WTC11 (cell line): ENCODE measurements around the gene RAB5IF. TPM values are rescaled to one million over a fixed set of nuclear protein-coding genes. Genes with fewer than 3 reads are reported as not detected.
A peak's percentile ranks its signal among the peaks of the same experiment; 100 is the strongest.

ENCODE experiments used
- ATAC-seq: fragments of 200-7000 bp; cut with Tn5 transposase; 2 replicates; pipeline ENCODE4 v1.10.0; 2021; ENCODE audit warnings: mild to moderate bottlenecking, moderate library complexity
- CTCF ChIA-PET: fragments of 300-600 bp; sonication (Branson Sonifier 250); formaldehyde crosslinking; loops from one replicate; lab custom pipeline; 2021; ENCODE audit warnings: antibody characterized with exemption; lab: Charles Lee
- POLR2A ChIA-PET: fragments of 350-600 bp; sonication (Branson Sonifier 250); formaldehyde crosslinking; loops from one replicate; lab custom pipeline; 2021; ENCODE audit warnings: antibody characterized with exemption; lab: Charles Lee
- DNase-seq: peaks from one replicate; pipeline ENCODE4 v3.0.0; 2021; ENCODE audit warnings: low spot score
- H3K27ac Mint-ChIP-seq: 2 replicates; pipeline ENCODE4 v1.8.0; 2021; ENCODE audit warnings: mixed read lengths
- H3K27me3 Mint-ChIP-seq: 2 replicates; pipeline ENCODE4 v1.8.0; 2021; ENCODE audit warnings: low read depth, mild to moderate bottlenecking, moderate library complexity, mixed read lengths
- H3K36me3 Mint-ChIP-seq: 2 replicates; pipeline ENCODE4 v1.8.0; 2021; ENCODE audit warnings: mixed read lengths
- H3K4me1 Mint-ChIP-seq: 2 replicates; pipeline ENCODE4 v1.8.0; 2022; ENCODE audit warnings: mixed read lengths
- H3K4me3 Mint-ChIP-seq: 2 replicates; pipeline ENCODE4 v1.8.0; 2021; ENCODE audit warnings: mild to moderate bottlenecking, moderate library complexity, mixed read lengths
- H3K9me3 Mint-ChIP-seq: 2 replicates; pipeline ENCODE4 v1.8.0; 2021; ENCODE audit warnings: mixed read lengths
- ATF1 ChIP-seq: sonication (generic); formaldehyde crosslinking; IDR thresholded peaks from 2 replicates; pipeline ENCODE4 v1.8.1; 2023; ENCODE audit warnings: mild to moderate bottlenecking, moderate library complexity, missing genetic modification reagents
- CREB1 ChIP-seq: sonication (generic); formaldehyde crosslinking; IDR thresholded peaks from 2 replicates; pipeline ENCODE4 v1.8.0; 2023; ENCODE audit warnings: mild to moderate bottlenecking, missing genetic modification reagents
- GRHL2 ChIP-seq: fragments of 250-450 bp; sonication (Bioruptor Pico); IDR thresholded peaks from 2 replicates; pipeline ENCODE4 v1.8.0; 2022; ENCODE audit warnings: mild to moderate bottlenecking, moderate library complexity; ENCODE audit not compliant: insufficient replicate concordance, severe bottlenecking
- HMGXB4 ChIP-seq: sonication (generic); formaldehyde crosslinking; IDR thresholded peaks from 2 replicates; pipeline ENCODE4 v1.8.1; 2023; ENCODE audit warnings: mild to moderate bottlenecking, moderate library complexity, missing genetic modification reagents
- IRF1 ChIP-seq: sonication (generic); formaldehyde crosslinking; IDR thresholded peaks from 2 replicates; pipeline ENCODE4 v1.8.0; 2023; ENCODE audit warnings: missing genetic modification reagents
- MAX ChIP-seq: sonication (generic); formaldehyde crosslinking; IDR thresholded peaks from 2 replicates; pipeline ENCODE4 v1.8.0; 2022; ENCODE audit warnings: mild to moderate bottlenecking, missing genetic modification reagents
- MLX ChIP-seq: sonication (generic); formaldehyde crosslinking; IDR thresholded peaks from 2 replicates; pipeline ENCODE4 v1.8.1; 2023; ENCODE audit warnings: mild to moderate bottlenecking, missing genetic modification reagents, moderate library complexity
- NR1H2 ChIP-seq: sonication (generic); formaldehyde crosslinking; IDR thresholded peaks from 2 replicates; pipeline ENCODE4 v1.9.0; 2021; ENCODE audit warnings: mild to moderate bottlenecking, moderate library complexity, missing genetic modification reagents
- NR2C2 ChIP-seq: sonication (generic); formaldehyde crosslinking; IDR thresholded peaks from 2 replicates; pipeline ENCODE4 v1.8.0; 2022; ENCODE audit warnings: mild to moderate bottlenecking, missing genetic modification reagents
- OVOL2 ChIP-seq: fragments of 250-450 bp; sonication (Bioruptor Pico); IDR thresholded peaks from 2 replicates; pipeline ENCODE4 v1.9.0; 2021; ENCODE audit warnings: mild to moderate bottlenecking, borderline replicate concordance
- RELA ChIP-seq: sonication (generic); formaldehyde crosslinking; IDR thresholded peaks from 2 replicates; pipeline ENCODE4 v1.8.1; 2022; ENCODE audit warnings: missing genetic modification reagents, mild to moderate bottlenecking, borderline replicate concordance
- RORB ChIP-seq: fragments of 250-450 bp; sonication (Bioruptor Pico); IDR thresholded peaks from 2 replicates; pipeline ENCODE4 v1.9.0; 2021; ENCODE audit warnings: mild to moderate bottlenecking
- SMAD3 ChIP-seq: sonication (generic); formaldehyde crosslinking; IDR thresholded peaks from 2 replicates; pipeline ENCODE4 v1.8.0; 2022; ENCODE audit warnings: missing genetic modification reagents, mild to moderate bottlenecking, borderline replicate concordance
- TEAD4 ChIP-seq: sonication (generic); formaldehyde crosslinking; IDR thresholded peaks from 2 replicates; pipeline ENCODE4 v1.8.0; 2022; ENCODE audit warnings: mild to moderate bottlenecking, missing genetic modification reagents
- ZBTB21 ChIP-seq: sonication (generic); formaldehyde crosslinking; IDR thresholded peaks from 2 replicates; pipeline ENCODE4 v1.8.1; 2023; ENCODE audit warnings: mild to moderate bottlenecking, missing genetic modification reagents, borderline replicate concordance
- ZBTB43 ChIP-seq: sonication (generic); formaldehyde crosslinking; IDR thresholded peaks from 2 replicates; pipeline ENCODE4 v1.8.1; 2023; ENCODE audit warnings: mild to moderate bottlenecking, missing genetic modification reagents
- ZNF121 ChIP-seq: sonication (generic); formaldehyde crosslinking; IDR thresholded peaks from 2 replicates; pipeline ENCODE4 v1.8.0; 2023; ENCODE audit warnings: missing genetic modification reagents
- ZNF317 ChIP-seq: sonication (generic); formaldehyde crosslinking; IDR thresholded peaks from 2 replicates; pipeline ENCODE4 v1.8.1; 2023; ENCODE audit warnings: low read depth, mild to moderate bottlenecking, moderate library complexity, missing genetic modification reagents, borderline replicate concordance
- ZSCAN18 ChIP-seq: fragments of 250-450 bp; sonication (Bioruptor Pico); IDR thresholded peaks from 2 replicates; pipeline ENCODE4 v2.1.2; 2022; ENCODE audit warnings: mild to moderate bottlenecking, moderate library complexity
- total RNA-seq: library from RNA; stranded (reverse); gene quantifications from 3 replicates; pipeline ENCODE4 v1.2.3, GENCODE V29; 2021

The RAB5IF gene
- total RNA-seq, 1 experiment from 2014 or later, result 88.4 TPM

GRCh38 chr20:36647196-36648121 lies 41.9 kb downstream of the RAB5IF start (continued):
- TF ChIP-seq MLX (CRISPR knock-in tag), result no peak

- no peaks in the 10 kb centered on the region for H3K4me1 Mint-ChIP-seq
- no peak for DNase-seq
- TF ChIP-seq ZBTB21 (CRISPR knock-in tag) (no peak), MAX (CRISPR knock-in tag) (no peak), ZSCAN18 (CRISPR knock-in tag) (no peak), NR2C2 (CRISPR knock-in tag) (no peak), IRF1 (CRISPR knock-in tag) (no peak)
- TF ChIP-seq, all 79 proteins: peak for 0
- Mint-ChIP-seq H3K27me3 (no peaks in the 10 kb centered on the region), H3K36me3 (peaks cover 5% of the 10 kb centered on the region), H3K4me3 (no peak overlapping the region), H3K27ac (peak overlapping the region; percentile 65; the same call in 1 of the 2 replicates), H3K9me3 (no peaks in the 10 kb centered on the region)
- no peak for ATAC-seq
- ChIA-PET CTCF (no interaction called here), POLR2A (no interaction called here)
Measured at GRCh38 chr20:36653456-36653855, 47.9 kb downstream of the RAB5IF start.

GRCh38 chr20:36654506-36654905 lies 48.9 kb downstream of the RAB5IF start:
- H3K27ac Mint-ChIP-seq, result no peak overlapping the region; the same call in 1 of the 2 replicates
- H3K4me3 Mint-ChIP-seq, result no peak overlapping the region
- no peaks in the 10 kb centered on the region for H3K27me3 Mint-ChIP-seq
- no peaks in the 10 kb centered on the region for H3K4me1 Mint-ChIP-seq
- TF ChIP-seq SMAD3 (CRISPR knock-in tag), result no peak
- TF ChIP-seq ZNF121, result no peak
- no peak for TF ChIP-seq MAX (CRISPR knock-in tag)
- TF ChIP-seq NR1H2 (CRISPR knock-in tag), result no peak
- no peak for TF ChIP-seq TEAD4 (CRISPR knock-in tag)
- TF ChIP-seq ZNF317 (CRISPR knock-in tag), result peak; percentile 76
- ChIA-PET CTCF (interaction anchor here (1.6 kb wide), 1 partner anchor 49 kb away, joined by 3 read pairs; the partner anchor contains the start of gene RAB5IF), POLR2A (no interaction called here)
- H3K9me3 Mint-ChIP-seq, result no peaks in the 10 kb centered on the region
- ATAC-seq (no peak), DNase-seq (no peak)
- peaks cover 5% of the 10 kb centered on the region for H3K36me3 Mint-ChIP-seq

- Mint-ChIP-seq H3K4me3 (no peak overlapping the region), H3K27me3 (no peaks in the 10 kb centered on the region), H3K4me1 (no peaks in the 10 kb centered on the region), H3K27ac (no peak overlapping the region; the same call in 1 of the 2 replicates), H3K9me3 (no peaks in the 10 kb centered on the region), H3K36me3 (peaks cover 6% of the 10 kb centered on the region)
- no peak for DNase-seq
- ChIA-PET POLR2A (no interaction called here), CTCF (interaction anchor here (0.5 to 1.6 kb wide), 3 partner anchors 30 to 452 kb away, joined by 3 to 6 read pairs (median 5); partner anchors contain the start of gene RAB5IF)
- ATAC-seq, result no peak
- TF ChIP-seq CREB1 (CRISPR knock-in tag), result no peak
- no peak for TF ChIP-seq HMGXB4 (CRISPR knock-in tag)
- TF ChIP-seq GRHL2, result no peak
- TF ChIP-seq ZBTB43 (CRISPR knock-in tag), result no peak
- no peak for TF ChIP-seq ATF1
- TF ChIP-seq RELA, result no peak
- no peak for TF ChIP-seq MLX (CRISPR knock-in tag)
- TF ChIP-seq ZSCAN18 (CRISPR knock-in tag), result no peak
- TF ChIP-seq OVOL2, result no peak
- TF ChIP-seq RORB, result no peak
Measured at GRCh38 chr20:36655004-36655403, 49.4 kb downstream of the RAB5IF start.
